Measurements from ENCODE around the gene ZNF836. TPM values are rescaled to one million over a fixed set of nuclear protein-coding genes. Genes with fewer than 3 reads are reported as not detected.
"Not testable (repeated sequence)": the region's sequence is repeated elsewhere in the genome, so short reads cannot be mapped to it uniquely, and the experiment has no call there.

ZNF836 gene
- total RNA-seq, result 7.9 TPM

- ATAC-seq, result peak; percentile 98
Observed at GRCh38 chr19:52171321-52172169, at the start of gene ZNF836. Gene ZNF836 (minus strand): TSS chr19:52171621. CDS start chr19:52168072, 3,549 bp downstream.

- ATAC-seq, result no peak
Observed at GRCh38 chr19:52221031-52221430, 49.6 kb upstream of the ZNF836 start.

- ATAC-seq, result no peak
Observed at GRCh38 chr19:52219611-52220010, 48.2 kb upstream of the ZNF836 start.

- no peak for ATAC-seq
Observed at GRCh38 chr19:52217576-52217975, 46.2 kb upstream of the ZNF836 start.

GRCh38 chr19:52216401-52216800, 45.0 kb upstream of the ZNF836 start:
- ATAC-seq, result no peak

- no peak for ATAC-seq
Observed at GRCh38 chr19:52214241-52214640, 42.8 kb upstream of the ZNF836 start.

- ATAC-seq, result no peak
Observed at GRCh38 chr19:52212572-52213255, 41.3 kb upstream of the ZNF836 start.

- ATAC-seq, result no peak
Observed at GRCh38 chr19:52211926-52212571, 40.6 kb upstream of the ZNF836 start.

- ATAC-seq, result no peak
Observed at GRCh38 chr19:52211203-52211602, 39.8 kb upstream of the ZNF836 start.

GRCh38 chr19:52206481-52206880, 35.1 kb upstream of the ZNF836 start:
- ATAC-seq, result no peak

GRCh38 chr19:52200755-52201391, 29.5 kb upstream of the ZNF836 start:
- ATAC-seq, result not testable (repeated sequence)

GRCh38 chr19:52200044-52200443, 28.6 kb upstream of the ZNF836 start:
- ATAC-seq, result peak; percentile 91

- ATAC-seq, result peak; percentile 21
Observed at GRCh38 chr19:52198678-52199077, 27.3 kb upstream of the ZNF836 start.

GRCh38 chr19:52197964-52198363, 26.5 kb upstream of the ZNF836 start:
- no peak for ATAC-seq

GRCh38 chr19:52196256-52196967, 25.0 kb upstream of the ZNF836 start:
- ATAC-seq, result no peak

GRCh38 chr19:52191951-52192350, 20.5 kb upstream of the ZNF836 start:
- ATAC-seq, result no peak

GRCh38 chr19:52191389-52191788, 20.0 kb upstream of the ZNF836 start:
- ATAC-seq, result no peak

GRCh38 chr19:52190487-52191293, 19.3 kb upstream of the ZNF836 start:
- ATAC-seq, result no peak

- ATAC-seq, result peak; percentile 95
Observed at GRCh38 chr19:52189735-52190486, 18.5 kb upstream of the ZNF836 start, which contains the start of gene PPP2R1A. Gene PPP2R1A (plus strand): TSS chr19:52190052. CDS start chr19:52190097, 45 bp downstream.

Measured in esophagus mucosa (tissue), 1 donor.